Activated gamma-delta T cell treated with anti-CD3 and anti-CD28 coated beads, Interleukin-2, amount 50 U/mL, for 16 hours (primary cell): ENCODE data around the gene AMER1.
"Not testable (repeated sequence)": the region's sequence is repeated elsewhere in the genome, so short reads cannot be mapped to it uniquely, and the experiment has no call there.

Experiments used
- DNase-seq: peaks from one replicate; pipeline ENCODE4 v3.0.0-alpha.2; 2020; ENCODE audit warnings: low read depth

Gene AMER1

GRCh38 chrX:64205441-64205734 lies at the start of gene AMER1:
AMER1 (minus strand) TSS chrX:64205708; CDS start chrX:64193286, 12,422 bp downstream.
- DNase-seq, result no peak

DNA sequence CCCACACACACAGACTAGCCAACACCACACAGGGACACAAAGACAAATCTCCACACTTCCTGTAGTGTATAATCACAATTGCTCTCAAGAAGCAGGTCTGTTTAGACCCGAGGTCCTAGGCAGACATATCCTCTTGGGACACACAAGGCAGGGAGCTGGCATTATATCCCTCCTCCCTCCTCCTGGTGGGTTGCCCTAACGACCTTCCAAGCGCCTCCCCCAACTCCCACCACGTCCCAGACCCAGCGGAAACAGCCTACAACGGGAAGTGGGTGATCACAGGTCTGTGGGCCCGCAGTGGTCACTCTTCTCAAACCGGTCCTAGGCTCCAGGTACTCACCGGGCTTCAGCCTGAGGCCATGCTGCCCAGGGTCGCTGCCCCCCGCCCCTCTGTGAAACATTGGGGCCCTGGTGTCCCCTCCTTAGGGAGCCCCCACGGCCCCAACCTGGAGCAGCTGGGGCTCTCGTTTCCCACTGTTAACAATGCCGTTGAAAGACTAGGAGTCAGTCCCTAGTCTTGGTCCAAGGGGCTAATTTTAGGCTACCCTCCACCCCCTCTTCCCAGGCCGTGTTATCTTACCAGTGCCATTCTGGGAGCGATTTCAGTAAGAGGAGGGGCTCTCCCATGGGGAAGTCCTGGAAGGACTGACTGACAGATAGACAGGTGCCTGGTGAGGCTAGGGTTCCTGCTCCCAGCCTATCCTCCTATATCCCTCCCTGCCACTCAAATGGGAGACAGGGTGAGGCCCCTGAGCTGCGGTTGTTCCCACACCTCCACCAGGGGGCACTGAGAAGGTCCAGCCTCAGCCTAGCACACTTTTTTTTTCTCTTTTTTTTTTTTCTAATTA lies 24.8 kb upstream of the AMER1 start, which contains the start of gene ASB12:
Gene ASB12 (minus strand): TSS at position 485 of the 848 bp plus-strand sequence. CDS start 4,957 bp downstream, outside the sequence.
- no peak for DNase-seq

DNA sequence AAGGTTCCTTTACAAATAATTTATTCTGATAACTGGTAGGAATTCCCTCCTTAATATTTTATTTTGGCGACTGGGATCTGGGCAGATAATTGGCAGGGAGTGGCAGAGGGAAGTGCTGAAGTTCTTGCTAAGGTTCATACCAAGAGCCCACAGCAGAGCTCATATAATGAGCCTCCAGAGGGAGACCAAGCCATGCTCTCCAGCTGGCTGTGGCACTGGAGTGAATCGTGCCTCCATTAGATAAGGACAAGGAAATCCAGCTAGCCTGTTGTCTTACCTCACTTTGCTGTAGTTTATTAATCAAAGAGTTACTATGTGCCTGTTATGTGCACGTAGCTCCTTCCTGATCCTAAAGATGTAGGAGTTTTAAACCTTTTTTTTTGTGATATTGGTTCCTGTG lies 23.6 kb upstream of the AMER1 start:
- no peak for DNase-seq

DNA sequence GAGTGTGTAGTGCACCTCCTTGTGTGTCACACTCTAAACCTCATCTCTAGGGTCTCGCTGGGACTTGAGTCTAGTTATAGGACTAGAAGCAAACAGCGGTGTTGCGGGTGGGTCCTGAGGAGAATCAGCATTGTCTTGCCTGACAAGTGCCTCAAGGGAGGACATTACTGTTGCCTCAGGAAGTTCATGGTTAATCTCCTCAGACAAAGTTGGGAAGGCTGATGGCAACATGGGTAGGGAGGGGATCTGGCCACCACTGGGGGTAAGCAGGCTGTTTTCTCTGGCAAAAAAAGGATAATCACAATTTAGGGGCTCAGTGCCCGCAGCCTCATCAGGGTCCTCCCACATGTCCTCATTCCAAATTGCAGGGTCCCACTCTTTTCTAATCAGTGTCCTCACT lies 12.5 kb upstream of the AMER1 start:
- DNase-seq, result no peak

- DNase-seq, result not testable (repeated sequence)
Measured at GRCh38 chrX:64213989-64214388, 8.5 kb upstream of the AMER1 start.

DNA sequence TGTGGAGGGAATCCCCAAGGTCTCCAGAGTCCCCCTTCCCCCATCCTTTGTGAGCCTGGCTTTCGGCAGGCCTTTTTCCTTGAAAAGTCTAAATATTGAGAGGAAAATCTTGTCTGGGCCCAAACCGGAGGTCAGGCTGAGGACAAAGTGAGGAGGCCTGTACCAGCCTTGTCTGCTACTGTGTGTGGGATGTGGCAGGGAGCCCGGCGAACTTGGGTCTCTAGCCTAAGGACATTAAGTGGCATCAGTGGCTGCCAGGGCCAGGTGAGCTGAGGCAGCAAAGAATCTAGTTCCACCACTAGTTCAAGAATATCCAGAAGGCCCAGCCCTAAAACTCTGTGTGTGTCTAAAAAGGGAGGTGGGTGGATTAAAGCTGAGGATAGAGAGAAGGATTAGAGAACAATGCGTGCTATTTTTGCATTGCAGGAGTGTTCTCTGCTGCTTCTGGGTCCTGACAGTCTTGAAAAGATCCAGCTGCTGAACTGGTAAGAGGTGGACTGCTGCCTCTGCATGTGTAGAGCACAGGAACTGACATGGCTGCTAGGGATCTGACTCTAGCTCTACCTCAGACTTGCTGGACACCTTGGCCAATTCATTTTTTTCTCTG lies 1.2 kb upstream of the AMER1 start:
- DNase-seq, result no peak

DNA sequence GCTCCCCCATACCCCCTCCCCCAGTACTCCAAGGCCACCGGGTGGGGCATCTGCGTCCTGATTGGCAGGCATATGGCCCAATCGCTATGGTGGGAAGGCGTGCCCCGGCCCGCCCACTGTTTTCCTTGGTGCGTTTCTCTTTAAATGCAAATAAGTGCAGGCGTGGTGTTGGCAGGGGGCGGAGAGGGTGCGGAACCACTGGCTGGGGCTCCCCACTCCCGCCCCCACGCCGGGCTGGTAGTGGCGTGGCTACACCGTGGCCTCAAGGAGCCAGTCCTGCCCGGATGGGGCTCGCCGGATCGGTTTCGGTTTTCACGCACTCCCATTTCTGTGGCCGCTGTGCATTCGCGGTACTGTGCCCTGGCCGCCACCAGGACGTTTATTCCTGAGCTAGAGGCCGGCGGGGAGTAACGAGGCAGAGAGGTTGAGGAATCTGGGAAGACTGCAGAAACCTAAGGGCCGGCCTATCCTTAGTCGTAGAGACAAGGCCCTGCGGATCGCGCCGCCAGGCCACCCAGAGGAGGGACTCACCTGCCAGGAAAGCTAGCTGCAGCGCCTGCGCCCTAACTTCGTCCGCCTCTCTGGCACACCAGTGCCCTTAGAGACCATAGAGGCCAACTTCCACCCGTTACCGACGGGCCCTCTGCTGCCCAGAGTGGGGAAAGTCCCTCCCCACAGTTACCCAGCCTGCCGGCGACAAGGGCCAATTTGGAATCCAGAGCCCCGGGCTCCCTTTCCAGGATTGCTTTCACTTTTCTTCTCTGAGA lies 410 bp upstream of the AMER1 start:
- DNase-seq, result peak; percentile 76

GRCh38 chrX:64204701-64205440 lies 637 bp downstream of the AMER1 start:
- no peak for DNase-seq

DNA sequence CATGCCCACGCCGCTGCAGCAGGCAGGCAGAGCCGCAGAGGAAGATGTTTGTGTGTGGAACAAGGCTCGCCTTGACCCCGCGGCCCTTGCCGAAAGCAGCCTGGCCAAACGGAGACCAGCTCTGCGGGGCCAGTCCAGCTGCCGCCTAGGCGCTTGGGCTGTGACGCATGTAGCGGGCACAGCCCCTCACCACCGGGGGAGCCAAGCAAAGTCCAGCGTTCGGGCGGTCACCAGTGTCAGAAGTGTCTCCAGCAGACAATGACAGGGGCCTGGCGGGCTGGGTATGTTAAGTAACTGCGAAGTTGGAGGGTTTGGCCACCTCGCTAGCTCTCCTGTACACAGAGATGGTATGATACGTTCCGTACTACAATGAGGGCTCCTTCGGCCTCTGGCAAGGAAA lies 1.3 kb downstream of the AMER1 start:
- no peak for DNase-seq

DNA sequence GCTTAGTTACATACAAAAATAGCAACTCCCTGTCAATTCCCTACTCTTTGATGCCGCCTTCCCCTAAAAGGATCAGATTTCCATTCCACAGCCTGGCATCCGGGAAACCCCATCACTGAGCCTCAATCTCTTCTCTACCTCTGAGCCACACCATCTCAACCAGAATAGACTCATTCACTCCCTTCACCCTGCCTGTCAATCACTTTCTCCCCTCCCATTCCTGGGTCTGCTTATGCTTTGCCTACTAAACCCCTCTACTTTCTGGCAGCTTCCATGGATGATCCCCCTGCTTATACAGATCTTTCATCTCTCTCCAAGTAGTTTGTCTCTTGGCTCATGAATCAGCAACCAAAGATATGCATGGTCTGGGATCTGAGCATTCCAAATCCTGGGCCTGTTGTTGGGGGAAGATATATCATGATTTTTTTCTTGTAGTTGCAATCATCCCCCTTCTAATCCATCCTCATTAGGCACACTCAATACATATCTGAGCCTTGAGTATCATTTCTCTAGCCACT lies 2.6 kb downstream of the AMER1 start:
- DNase-seq, result no peak

- DNase-seq, result no peak
Measured at GRCh38 chrX:64198036-64198435, 7.5 kb downstream of the AMER1 start.

DNA sequence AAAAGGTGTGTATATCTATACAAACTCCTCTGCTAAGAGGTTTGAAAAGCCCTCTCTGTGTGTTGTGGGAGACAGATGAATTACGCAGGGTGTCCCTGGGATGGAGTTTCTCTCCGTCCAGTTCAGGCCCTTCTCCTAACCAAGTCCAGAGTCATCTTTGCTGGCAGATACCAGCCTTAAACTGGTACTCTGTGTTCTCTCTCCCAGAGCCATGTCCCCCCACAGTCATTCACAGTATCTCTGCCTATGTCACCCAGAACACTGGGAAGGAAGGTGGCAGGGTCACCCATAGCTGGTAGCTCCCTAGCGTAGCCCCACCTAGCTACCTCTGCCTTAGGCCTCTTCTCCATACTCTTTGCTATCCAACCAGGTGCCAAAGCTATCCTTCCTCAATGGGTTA lies 8.9 kb downstream of the AMER1 start:
- DNase-seq, result no peak

DNA sequence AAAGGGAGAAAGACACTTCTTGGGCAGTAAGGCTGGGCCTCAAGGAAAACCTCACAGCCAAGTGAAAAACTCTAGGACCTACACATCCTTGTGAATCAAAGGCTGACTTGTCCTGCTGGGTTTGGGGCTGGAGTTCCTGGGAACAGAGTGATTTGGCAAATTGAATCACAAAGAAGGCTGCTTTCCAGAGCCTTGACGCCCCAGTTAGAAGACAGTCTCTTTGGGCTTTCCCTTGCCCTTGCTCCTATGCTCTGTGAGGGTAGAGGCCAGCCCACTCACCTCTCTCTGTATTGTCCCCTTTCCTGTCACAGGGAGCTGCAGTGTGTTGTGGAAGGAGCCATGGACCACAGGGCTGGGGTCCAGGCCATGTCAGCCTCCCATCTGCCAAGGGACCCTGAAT lies 9.6 kb downstream of the AMER1 start:
- DNase-seq, result no peak

DNA sequence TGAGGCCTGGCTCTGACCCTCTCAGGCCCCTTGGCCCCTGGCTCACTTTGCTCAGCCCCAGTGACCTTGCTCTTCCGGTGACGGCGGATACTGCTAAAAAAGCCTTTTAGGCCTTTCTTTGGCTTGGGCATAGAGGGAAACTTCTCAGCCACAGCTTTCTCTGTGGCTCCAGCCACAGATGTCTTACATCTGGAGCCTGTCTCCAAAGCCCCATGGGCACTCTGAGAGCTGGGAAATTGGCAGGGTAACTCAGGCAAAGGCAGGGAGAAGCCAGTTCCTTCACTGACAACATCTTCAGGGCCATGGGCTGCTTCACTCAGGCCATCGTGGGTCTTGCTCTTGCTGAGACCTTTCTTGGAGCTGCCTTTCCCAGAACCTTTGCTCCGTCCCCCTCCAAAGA lies 12.8 kb downstream of the AMER1 start:
- DNase-seq, result no peak

- no peak for DNase-seq
Measured at GRCh38 chrX:64192040-64192439, 13.5 kb downstream of the AMER1 start.

DNA sequence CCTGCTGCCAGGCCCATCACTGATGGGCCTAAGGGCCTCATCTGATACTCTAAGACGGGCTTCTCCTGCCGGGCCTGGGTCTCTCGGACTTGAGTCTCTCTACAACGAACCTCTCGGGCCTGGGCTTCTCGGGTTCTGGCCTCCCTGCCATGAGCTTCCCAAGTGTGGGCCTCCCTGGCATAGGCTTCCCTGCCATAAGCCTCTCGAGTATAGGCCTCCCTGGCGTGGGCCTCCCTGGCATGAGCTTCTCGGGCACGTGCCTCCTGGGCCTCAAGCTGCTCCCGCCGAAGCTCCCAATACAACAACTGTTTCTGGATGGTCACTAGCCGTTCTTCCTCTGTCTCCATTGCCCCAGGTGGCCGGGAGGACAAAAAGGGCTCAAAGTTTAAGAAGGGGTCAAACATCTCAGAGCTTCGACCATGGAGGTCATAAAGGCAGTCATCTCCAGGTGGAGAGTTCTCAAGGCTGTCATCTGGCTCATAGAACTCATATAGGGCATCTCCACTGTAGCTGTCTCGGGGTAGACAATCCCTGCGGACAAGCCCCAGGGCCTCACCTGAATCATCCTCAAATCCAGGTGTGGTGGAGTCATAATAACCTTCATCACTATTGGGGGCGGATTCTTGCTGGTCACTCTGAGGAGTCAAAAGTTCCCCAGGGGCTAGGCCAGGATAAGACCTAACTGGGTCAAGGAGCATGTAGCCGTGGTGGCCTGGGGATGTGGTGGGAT lies 14.1 kb downstream of the AMER1 start:
- no peak for DNase-seq

DNA sequence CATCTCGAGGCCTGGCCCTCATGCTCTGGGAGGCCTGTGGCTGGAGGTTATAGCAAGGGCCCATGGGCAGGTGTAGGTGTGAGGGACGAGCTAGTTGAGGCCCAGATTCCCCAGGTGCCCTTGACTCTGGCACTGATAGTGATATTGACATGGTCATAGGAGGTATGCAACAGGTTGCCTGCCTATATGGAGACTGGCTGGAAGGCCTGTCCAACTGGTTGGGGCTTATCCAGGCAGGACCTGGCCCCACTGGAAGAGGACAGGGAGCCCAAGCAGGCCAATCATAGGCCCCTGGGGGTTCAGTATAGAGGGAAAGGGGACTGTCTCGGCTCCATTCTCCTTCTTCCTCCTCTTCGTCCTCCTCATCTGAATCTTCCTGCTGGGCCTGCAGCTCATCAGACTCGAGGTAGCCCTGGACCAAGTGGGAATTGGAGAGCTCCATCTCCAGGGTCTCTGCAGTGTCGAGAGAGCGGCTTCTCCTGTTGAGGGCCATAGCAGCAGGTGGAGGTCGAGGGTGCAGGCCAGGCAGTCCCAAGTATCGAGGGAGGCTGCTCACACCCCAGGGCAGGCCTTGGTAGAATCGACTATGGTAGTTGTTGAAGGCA lies 15.3 kb downstream of the AMER1 start:
- DNase-seq, result no peak

DNA sequence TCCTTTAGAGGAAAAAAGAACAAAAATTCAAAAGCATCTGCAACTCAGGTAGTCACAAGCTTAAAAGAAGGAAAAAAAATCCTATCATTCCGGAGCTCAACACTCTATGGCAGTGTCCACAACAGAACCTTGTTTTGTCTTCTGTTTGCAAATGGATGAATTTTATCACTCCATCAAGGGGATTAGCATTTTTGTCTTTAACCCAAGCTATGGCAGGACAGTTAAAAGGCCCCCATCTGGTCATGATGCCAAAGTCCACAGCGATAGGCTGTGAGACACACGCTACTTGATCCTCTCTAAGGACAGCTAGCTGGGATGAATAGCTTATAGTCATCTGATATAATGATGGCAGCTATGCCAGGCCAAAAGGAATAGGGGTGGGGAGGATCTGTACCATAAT lies 16.6 kb downstream of the AMER1 start:
- DNase-seq, result no peak

- DNase-seq, result no peak
Measured at GRCh38 chrX:64187762-64188150, 17.8 kb downstream of the AMER1 start.

GRCh38 chrX:64186974-64187761 lies 18.3 kb downstream of the AMER1 start:
- no peak for DNase-seq
